Measurements from ENCODE around the gene CRYBA4.

Gene CRYBA4

GRCh38 chr22:26648528-26649388 is 27.0 kb downstream of the CRYBA4 start:
- no peaks in the 10 kb centered on the region for H3K36me3 ChIP-seq (ENCODE audit: control insufficient read depth, insufficient read depth, low read length)
- H3K9ac ChIP-seq (ENCODE audit: low read length) = peak overlapping the region; percentile 50
- peak overlapping the region; percentile 25 for H3K4me3 ChIP-seq (ENCODE audit: low read depth, low read length)
- no peak overlapping the region; the same call in 1 of the 2 replicates for H3K27ac ChIP-seq (ENCODE audit: low read depth, low read length)
- H3K27me3 ChIP-seq (ENCODE audit: control insufficient read depth, insufficient read depth, low read length) = peaks cover 23% of the 10 kb centered on the region
- H3K9me3 ChIP-seq (ENCODE audit: control insufficient read depth, insufficient read depth, low read depth, low read length) = no peaks in the 10 kb centered on the region
- peaks cover 52% of the 10 kb centered on the region for H3K4me1 ChIP-seq (ENCODE audit: control insufficient read depth, insufficient read depth, low read length)

DNA sequence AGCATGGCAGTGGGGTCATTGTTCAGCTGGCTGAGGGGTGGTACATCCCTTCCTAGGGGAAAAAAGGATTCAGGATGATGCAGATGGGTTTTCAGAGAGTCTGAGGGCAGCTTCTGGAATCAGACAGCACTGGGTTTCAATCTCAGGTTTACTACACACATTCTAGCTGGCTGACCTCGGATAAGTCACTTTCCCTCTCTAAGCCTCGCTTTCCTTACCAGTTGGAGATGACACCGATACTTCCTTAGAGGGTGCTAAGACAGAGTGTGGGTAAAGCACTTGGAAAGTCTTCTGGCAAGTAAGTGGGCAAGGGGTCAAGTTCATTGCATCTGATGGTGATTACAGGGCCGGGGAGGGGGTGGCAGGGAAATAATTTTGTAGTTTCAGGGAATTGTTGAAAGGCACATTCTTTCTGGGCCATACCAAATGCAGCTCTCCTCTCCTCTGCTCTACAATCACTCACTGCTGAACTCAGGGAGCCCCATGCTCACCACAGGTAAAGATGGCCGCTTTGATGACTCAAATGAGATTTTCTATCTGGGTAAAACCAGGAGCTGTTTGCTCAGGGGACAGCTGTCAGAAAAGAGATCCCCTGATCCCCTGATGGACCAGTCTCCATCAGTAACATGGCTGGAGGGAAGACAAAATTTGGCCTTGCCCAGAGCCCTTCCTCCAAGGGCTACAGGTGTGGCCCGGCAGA is 29.1 kb downstream of the CRYBA4 start:
- H3K4me1 ChIP-seq (ENCODE audit: control insufficient read depth, insufficient read depth, low read length) = peaks cover 35% of the 10 kb centered on the region
- H3K9me3 ChIP-seq (ENCODE audit: control insufficient read depth, insufficient read depth, low read depth, low read length) = no peaks in the 10 kb centered on the region
- H3K36me3 ChIP-seq (ENCODE audit: control insufficient read depth, insufficient read depth, low read length) = no peaks in the 10 kb centered on the region
- no peak overlapping the region for H3K4me3 ChIP-seq (ENCODE audit: low read depth, low read length)
- H3K27me3 ChIP-seq (ENCODE audit: control insufficient read depth, insufficient read depth, low read length) = peaks cover 28% of the 10 kb centered on the region
- H3K27ac ChIP-seq (ENCODE audit: low read depth, low read length) = no peak overlapping the region
- no peak overlapping the region for H3K9ac ChIP-seq (ENCODE audit: low read length)

- H3K4me3 ChIP-seq (ENCODE audit: low read depth, low read length) = no peak overlapping the region
- no peak overlapping the region for H3K9ac ChIP-seq (ENCODE audit: low read length)
- peaks cover 32% of the 10 kb centered on the region for H3K27me3 ChIP-seq (ENCODE audit: control insufficient read depth, insufficient read depth, low read length)
- no peak overlapping the region for H3K27ac ChIP-seq (ENCODE audit: low read depth, low read length)
- no peaks in the 10 kb centered on the region for H3K9me3 ChIP-seq (ENCODE audit: control insufficient read depth, insufficient read depth, low read depth, low read length)
- peaks cover 26% of the 10 kb centered on the region for H3K4me1 ChIP-seq (ENCODE audit: control insufficient read depth, insufficient read depth, low read length)
- H3K36me3 ChIP-seq (ENCODE audit: control insufficient read depth, insufficient read depth, low read length) = no peaks in the 10 kb centered on the region
Observed at GRCh38 chr22:26651815-26652214, 30.1 kb downstream of the CRYBA4 start.

GRCh38 chr22:26656891-26657851 is 35.4 kb downstream of the CRYBA4 start, which contains the start of gene MIAT:
Gene MIAT (plus strand): TSS chr22:26657588.
- Histone ChIP-seq H3K4me3 (ENCODE audit: low read depth, low read length) (peak within 1 kb of the TSS; percentile 86), H3K4me1 (ENCODE audit: control insufficient read depth, insufficient read depth, low read length) (peaks cover 18% of the 10 kb centered on the region), H3K27me3 (ENCODE audit: control insufficient read depth, insufficient read depth, low read length) (peaks cover 27% of the 10 kb centered on the region), H3K9me3 (ENCODE audit: control insufficient read depth, insufficient read depth, low read depth, low read length) (no peaks in the 10 kb centered on the region), H3K36me3 (ENCODE audit: control insufficient read depth, insufficient read depth, low read length) (no peaks in the 10 kb centered on the region), H3K9ac (ENCODE audit: low read length) (peak within 1 kb of the TSS; percentile 69), H3K27ac (ENCODE audit: low read depth, low read length) (0 out of 2 replicates have a peak within 1 kb of the TSS, but pooled peaks have one; percentile 3)

DNA sequence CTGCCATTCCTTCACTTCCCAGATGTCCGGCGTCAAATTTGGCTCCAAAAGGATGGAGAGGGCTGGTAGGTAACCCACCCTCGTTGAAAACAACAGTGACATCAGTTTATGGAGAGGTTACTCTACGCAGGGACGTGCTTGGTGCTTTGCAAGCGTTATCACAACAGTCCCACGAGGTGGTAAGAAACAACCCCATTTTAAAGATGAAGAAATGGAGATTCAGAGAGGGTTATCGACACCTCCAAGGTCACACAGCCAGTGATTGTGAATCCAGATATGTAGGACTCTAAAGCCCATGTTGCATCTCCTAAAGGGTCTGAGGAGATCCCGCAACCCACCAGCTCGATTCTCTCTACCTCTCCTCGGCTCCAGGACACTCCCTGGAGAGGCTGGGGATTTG is 36.4 kb downstream of the CRYBA4 start:
- Histone ChIP-seq H3K27ac (ENCODE audit: low read depth, low read length) (0 out of 2 replicates have a peak overlapping the region, but pooled peaks have one; percentile 3), H3K4me1 (ENCODE audit: control insufficient read depth, insufficient read depth, low read length) (peaks cover 18% of the 10 kb centered on the region), H3K27me3 (ENCODE audit: control insufficient read depth, insufficient read depth, low read length) (peaks cover 27% of the 10 kb centered on the region), H3K36me3 (ENCODE audit: control insufficient read depth, insufficient read depth, low read length) (peaks cover 5% of the 10 kb centered on the region; the same call in 1 of the 2 replicates), H3K9me3 (ENCODE audit: control insufficient read depth, insufficient read depth, low read depth, low read length) (no peaks in the 10 kb centered on the region), H3K4me3 (ENCODE audit: low read depth, low read length) (peak overlapping the region; percentile 86), H3K9ac (ENCODE audit: low read length) (peak overlapping the region; percentile 51)

DNA sequence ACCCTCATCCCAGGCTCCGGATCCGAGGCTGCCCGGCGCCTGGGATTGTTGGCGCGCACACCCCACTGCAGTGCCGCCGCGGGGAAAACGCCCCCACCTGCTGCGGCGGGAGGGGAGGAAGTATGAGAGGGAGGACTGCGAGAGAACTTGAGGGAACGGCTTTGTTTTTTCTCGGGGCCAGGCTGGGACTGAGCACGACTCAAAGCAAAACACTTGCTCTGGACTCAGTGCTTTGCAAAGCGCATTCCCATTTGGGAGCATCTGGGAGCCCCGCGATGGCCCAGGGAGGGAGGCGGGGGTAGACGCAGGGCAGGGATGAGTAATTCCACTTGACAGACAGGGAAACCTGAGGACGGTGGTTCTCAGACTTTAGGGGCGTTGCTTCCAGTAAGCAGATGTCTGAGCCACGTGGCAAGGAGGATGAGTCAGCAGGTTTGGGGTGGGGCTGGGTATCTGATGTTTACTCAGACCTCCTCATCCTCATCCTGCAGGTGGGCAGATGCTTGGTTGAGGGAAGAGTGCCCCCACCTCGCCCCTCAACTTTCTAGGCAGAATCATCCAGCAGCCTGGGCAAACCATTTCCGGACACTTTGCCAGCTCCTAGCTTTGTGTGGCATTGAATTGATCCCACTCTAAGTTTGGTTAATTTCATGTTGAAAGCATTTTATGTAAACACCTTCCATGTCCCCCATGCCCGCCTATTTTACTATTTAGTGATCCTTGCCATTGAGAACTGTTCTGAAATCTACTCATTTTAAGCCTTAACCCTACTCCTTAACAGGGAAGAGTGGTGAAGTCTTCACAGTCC is 37.1 kb downstream of the CRYBA4 start:
- Histone ChIP-seq H3K36me3 (ENCODE audit: control insufficient read depth, insufficient read depth, low read length) (peaks cover 10% of the 10 kb centered on the region; the same call in 1 of the 2 replicates), H3K27me3 (ENCODE audit: control insufficient read depth, insufficient read depth, low read length) (peaks cover 27% of the 10 kb centered on the region), H3K9me3 (ENCODE audit: control insufficient read depth, insufficient read depth, low read depth, low read length) (no peaks in the 10 kb centered on the region), H3K27ac (ENCODE audit: low read depth, low read length) (peak overlapping the region; percentile 71), H3K9ac (ENCODE audit: low read length) (peak overlapping the region; percentile 51), H3K4me3 (ENCODE audit: low read depth, low read length) (peak overlapping the region; percentile 86), H3K4me1 (ENCODE audit: control insufficient read depth, insufficient read depth, low read length) (peaks cover 18% of the 10 kb centered on the region)

DNA sequence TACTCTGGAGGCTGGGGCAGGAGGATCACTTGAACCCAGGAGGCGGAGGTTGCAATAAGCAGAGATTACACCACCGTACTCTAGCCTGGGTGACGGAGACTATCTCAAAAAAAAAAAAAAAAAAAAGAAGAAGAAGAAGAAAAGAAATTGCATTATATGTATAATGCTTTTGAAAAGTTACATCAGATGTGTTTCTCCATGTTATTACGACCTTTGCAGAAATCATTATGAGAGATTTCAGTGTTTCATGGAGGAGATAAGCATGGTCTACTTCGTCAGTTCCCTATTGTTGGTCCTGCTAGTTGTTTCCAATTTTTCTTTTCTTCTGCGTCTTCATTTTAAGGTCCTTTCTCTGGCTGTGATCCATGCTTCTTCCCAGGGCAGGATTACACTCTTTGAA is 38.6 kb downstream of the CRYBA4 start:
- Histone ChIP-seq H3K27ac (ENCODE audit: low read depth, low read length) (peak overlapping the region; percentile 63; the same call in 1 of the 2 replicates), H3K4me1 (ENCODE audit: control insufficient read depth, insufficient read depth, low read length) (peaks cover 21% of the 10 kb centered on the region), H3K9me3 (ENCODE audit: control insufficient read depth, insufficient read depth, low read depth, low read length) (no peaks in the 10 kb centered on the region), H3K27me3 (ENCODE audit: control insufficient read depth, insufficient read depth, low read length) (peaks cover 26% of the 10 kb centered on the region), H3K9ac (ENCODE audit: low read length) (peak overlapping the region; percentile 62), H3K4me3 (ENCODE audit: low read depth, low read length) (no peak overlapping the region), H3K36me3 (ENCODE audit: control insufficient read depth, insufficient read depth, low read length) (peaks cover 10% of the 10 kb centered on the region; the same call in 1 of the 2 replicates)

DNA sequence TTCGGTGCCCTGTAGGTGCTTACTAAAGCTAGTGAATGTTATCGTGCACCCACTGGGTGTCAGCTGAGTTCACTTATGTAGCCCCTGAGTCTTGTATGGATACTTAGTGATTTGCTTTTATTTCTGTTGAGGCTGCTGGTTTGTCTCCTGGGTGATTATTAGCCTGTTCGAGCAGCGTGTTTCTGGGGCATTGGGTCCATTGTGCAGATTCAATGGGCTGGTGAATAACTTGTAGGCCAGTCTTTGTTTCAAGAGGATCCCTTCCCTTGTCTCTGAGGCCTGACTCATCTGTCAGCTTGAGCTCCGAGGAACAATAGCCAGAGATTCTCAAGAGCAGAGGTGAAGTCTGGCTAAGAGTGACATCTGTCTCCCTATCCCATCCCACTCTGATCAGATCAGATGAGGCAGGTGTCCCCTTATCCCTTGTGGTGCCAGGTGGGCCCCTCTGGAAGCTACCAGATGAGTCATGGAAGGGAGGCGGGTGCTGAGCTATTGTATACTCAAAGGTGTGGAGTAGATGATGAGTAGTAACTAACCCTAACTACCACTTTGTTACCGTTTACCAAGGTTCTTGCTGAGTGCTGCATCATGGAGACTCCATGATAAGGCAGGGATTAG is 39.3 kb downstream of the CRYBA4 start:
- Histone ChIP-seq H3K27me3 (ENCODE audit: control insufficient read depth, insufficient read depth, low read length) (peaks cover 22% of the 10 kb centered on the region), H3K9me3 (ENCODE audit: control insufficient read depth, insufficient read depth, low read depth, low read length) (no peaks in the 10 kb centered on the region), H3K27ac (ENCODE audit: low read depth, low read length) (peak overlapping the region; percentile 63; the same call in 1 of the 2 replicates), H3K4me1 (ENCODE audit: control insufficient read depth, insufficient read depth, low read length) (peaks cover 21% of the 10 kb centered on the region), H3K36me3 (ENCODE audit: control insufficient read depth, insufficient read depth, low read length) (peaks cover 10% of the 10 kb centered on the region; the same call in 1 of the 2 replicates), H3K9ac (ENCODE audit: low read length) (peak overlapping the region; percentile 62), H3K4me3 (ENCODE audit: low read depth, low read length) (no peak overlapping the region)

DNA sequence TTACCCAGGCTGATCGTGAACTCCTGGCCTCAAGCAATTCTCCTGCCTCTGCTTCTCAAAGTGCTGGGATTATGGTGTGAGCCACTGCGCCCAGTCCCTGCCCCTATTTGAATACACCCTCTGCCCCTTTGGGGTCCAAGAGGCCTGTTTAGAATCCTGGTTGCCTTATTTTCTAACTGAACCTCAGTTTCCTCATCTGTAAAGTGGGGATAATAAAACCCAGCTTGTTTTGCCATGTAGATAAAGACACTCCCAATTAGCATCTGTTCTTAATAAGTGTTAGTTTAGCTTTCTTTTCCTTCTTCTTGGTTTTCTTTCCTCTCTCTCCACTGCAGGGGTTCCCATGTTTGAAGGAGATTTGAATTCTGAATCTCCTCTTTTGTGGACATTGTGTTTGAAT is 40.4 kb downstream of the CRYBA4 start:
- Histone ChIP-seq H3K27me3 (ENCODE audit: control insufficient read depth, insufficient read depth, low read length) (peaks cover 13% of the 10 kb centered on the region), H3K4me3 (ENCODE audit: low read depth, low read length) (no peak overlapping the region), H3K9me3 (ENCODE audit: control insufficient read depth, insufficient read depth, low read depth, low read length) (no peaks in the 10 kb centered on the region), H3K27ac (ENCODE audit: low read depth, low read length) (no peak overlapping the region), H3K36me3 (ENCODE audit: control insufficient read depth, insufficient read depth, low read length) (peaks cover 13% of the 10 kb centered on the region; the same call in 1 of the 2 replicates), H3K9ac (ENCODE audit: low read length) (no peak overlapping the region), H3K4me1 (ENCODE audit: control insufficient read depth, insufficient read depth, low read length) (peaks cover 21% of the 10 kb centered on the region)

Data from HUES6 (cell line).